ENCODE measurements around the gene CAND2.

The CAND2 gene

DNA sequence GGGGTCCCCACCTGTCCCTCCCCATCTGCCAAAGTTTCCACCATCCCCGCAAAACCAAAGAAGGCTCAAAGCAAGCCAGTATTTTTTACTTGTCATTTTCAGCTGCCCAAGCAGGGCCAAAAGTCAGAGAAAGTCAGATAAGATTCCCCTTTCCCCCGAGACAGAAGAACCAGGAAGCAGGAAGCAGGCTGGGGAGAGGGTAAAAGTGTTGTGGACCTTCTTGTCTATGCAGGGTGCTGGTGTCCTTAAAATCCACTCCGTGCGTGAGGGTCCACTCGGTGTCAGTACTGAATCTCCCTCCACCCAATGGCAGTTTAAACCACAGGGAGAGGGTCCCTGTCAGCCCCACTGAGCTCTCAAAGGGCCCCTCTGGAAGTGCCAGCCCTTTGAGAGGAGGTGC lies 65.1 kb downstream of the CAND2 start:
- Histone ChIP-seq H3K79me2 (ENCODE audit: low read length) (no peaks in the 10 kb centered on the region), H3K4me2 (ENCODE audit: low read length) (no peak overlapping the region), H3K4me1 (ENCODE audit: low read length) (no peaks in the 10 kb centered on the region), H3K9me3 (ENCODE audit: insufficient read depth, low read length) (peaks cover 9% of the 10 kb centered on the region; the same call in 1 of the 2 replicates), H3K4me3 (ENCODE audit: low read length) (no peak overlapping the region), H3K36me3 (replicated peaks; ENCODE audit: low read depth, low read length) (no peaks in the 10 kb centered on the region), H2AFZ (ENCODE audit: low read depth, low read length) (no peak overlapping the region), H3K27ac (ENCODE audit: low read length) (no peak overlapping the region), H3K27me3 (ENCODE audit: low read depth, low read length) (peaks cover 13% of the 10 kb centered on the region), H3K9ac (ENCODE audit: low read length) (no peak overlapping the region), H4K20me1 (ENCODE audit: insufficient read depth, low read length) (no peaks in the 10 kb centered on the region)
- no peak for TF ChIP-seq EZH2phosphoT487 (IDR thresholded peaks at IDR 0.05; ENCODE audit: low read depth)
- TF ChIP-seq CTCF (IDR thresholded peaks at IDR 0.05; ENCODE audit: low read depth, low read length): no peak

- TF ChIP-seq EZH2phosphoT487 (IDR thresholded peaks at IDR 0.05; ENCODE audit: low read depth): no peak
- TF ChIP-seq CTCF (IDR thresholded peaks at IDR 0.05; ENCODE audit: low read depth, low read length): no peak
- H3K36me3 ChIP-seq (replicated peaks; ENCODE audit: low read depth, low read length): no peaks in the 10 kb centered on the region
- H3K9ac ChIP-seq (ENCODE audit: low read length): no peak overlapping the region
- no peaks in the 10 kb centered on the region for H3K79me2 ChIP-seq (ENCODE audit: low read length)
- H3K4me1 ChIP-seq (ENCODE audit: low read length): no peaks in the 10 kb centered on the region
- peaks cover 6% of the 10 kb centered on the region for H3K27me3 ChIP-seq (ENCODE audit: low read depth, low read length)
- no peak overlapping the region for H3K4me3 ChIP-seq (ENCODE audit: low read length)
- peaks cover 9% of the 10 kb centered on the region; the same call in 1 of the 2 replicates for H3K9me3 ChIP-seq (ENCODE audit: insufficient read depth, low read length)
- H3K27ac ChIP-seq (ENCODE audit: low read length): no peak overlapping the region
- H2AFZ ChIP-seq (ENCODE audit: low read depth, low read length): no peak overlapping the region
- H3K4me2 ChIP-seq (ENCODE audit: low read length): no peak overlapping the region
- no peaks in the 10 kb centered on the region for H4K20me1 ChIP-seq (ENCODE audit: insufficient read depth, low read length)
Measured at GRCh38 chr3:12862387-12862786, 65.9 kb downstream of the CAND2 start.

DNA sequence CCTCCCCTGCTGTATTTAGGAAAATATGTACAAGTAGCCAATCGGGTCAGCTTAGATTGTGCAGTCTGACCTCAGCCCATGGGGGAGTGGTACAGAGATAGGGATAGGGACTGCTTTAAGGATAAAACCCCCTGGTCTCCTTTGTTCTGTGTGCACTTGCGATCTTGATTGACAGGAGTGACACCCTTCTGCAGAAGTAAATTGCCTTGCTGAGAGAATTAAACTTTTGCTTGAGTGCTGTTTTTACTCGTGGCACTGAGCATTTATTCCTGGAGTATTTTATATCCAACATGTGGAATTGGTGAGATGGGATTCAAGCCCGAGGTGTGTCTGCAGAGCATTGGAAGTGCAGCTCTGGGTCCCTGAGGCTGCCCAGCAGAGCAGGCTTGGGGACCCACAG lies 68.8 kb downstream of the CAND2 start:
- no peak overlapping the region for H3K4me3 ChIP-seq (ENCODE audit: low read length)
- H3K27me3 ChIP-seq (ENCODE audit: low read depth, low read length): peaks cover 25% of the 10 kb centered on the region
- no peaks in the 10 kb centered on the region for H4K20me1 ChIP-seq (ENCODE audit: insufficient read depth, low read length)
- no peak overlapping the region for H3K27ac ChIP-seq (ENCODE audit: low read length)
- H3K4me2 ChIP-seq (ENCODE audit: low read length): no peak overlapping the region
- no peaks in the 10 kb centered on the region for H3K79me2 ChIP-seq (ENCODE audit: low read length)
- no peak overlapping the region for H2AFZ ChIP-seq (ENCODE audit: low read depth, low read length)
- no peaks in the 10 kb centered on the region for H3K36me3 ChIP-seq (replicated peaks; ENCODE audit: low read depth, low read length)
- peaks cover 13% of the 10 kb centered on the region for H3K4me1 ChIP-seq (ENCODE audit: low read length)
- TF ChIP-seq CTCF (IDR thresholded peaks at IDR 0.05; ENCODE audit: low read depth, low read length) (no peak), EZH2phosphoT487 (IDR thresholded peaks at IDR 0.05; ENCODE audit: low read depth) (no peak)
- no peak overlapping the region for H3K9ac ChIP-seq (ENCODE audit: low read length)
- peaks cover 9% of the 10 kb centered on the region; the same call in 1 of the 2 replicates for H3K9me3 ChIP-seq (ENCODE audit: insufficient read depth, low read length)

- Histone ChIP-seq H2AFZ (ENCODE audit: low read depth, low read length) (no peak overlapping the region), H3K4me2 (ENCODE audit: low read length) (no peak overlapping the region)
- TF ChIP-seq EZH2phosphoT487 (IDR thresholded peaks at IDR 0.05; ENCODE audit: low read depth) (no peak), CTCF (IDR thresholded peaks at IDR 0.05; ENCODE audit: low read depth, low read length) (no peak)
Measured at GRCh38 chr3:12866836-12867235, 70.4 kb downstream of the CAND2 start.

More at GRCh38 chr3:12866836-12867235, 70.4 kb downstream of the CAND2 start:
- H3K27me3 ChIP-seq (ENCODE audit: low read depth, low read length): peaks cover 25% of the 10 kb centered on the region
- H3K9ac ChIP-seq (ENCODE audit: low read length): no peak overlapping the region
- H3K27ac ChIP-seq (ENCODE audit: low read length): no peak overlapping the region
- H3K79me2 ChIP-seq (ENCODE audit: low read length): no peaks in the 10 kb centered on the region
- H3K4me1 ChIP-seq (ENCODE audit: low read length): peaks cover 26% of the 10 kb centered on the region
- no peak overlapping the region for H3K4me3 ChIP-seq (ENCODE audit: low read length)
- peaks cover 9% of the 10 kb centered on the region; the same call in 1 of the 2 replicates for H3K9me3 ChIP-seq (ENCODE audit: insufficient read depth, low read length)
- no peaks in the 10 kb centered on the region for H4K20me1 ChIP-seq (ENCODE audit: insufficient read depth, low read length)
- H3K36me3 ChIP-seq (replicated peaks; ENCODE audit: low read depth, low read length): no peaks in the 10 kb centered on the region

All from OCI-LY3 (cell line).